Heart left ventricle (tissue), 16 donors: ENCODE results near the gene PSMD13. TPM values are rescaled to one million over a fixed set of nuclear protein-coding genes. Genes with fewer than 3 reads are reported as not detected.

Source experiments
- ATAC-seq, 4 donors: fragments of 200-7000 bp; cut with Tn5 transposase; one replicate each; pipeline ENCODE4 v1.9.1; 2020 to 2022; ENCODE audit warnings: moderate library complexity in 4 of 4, mild to moderate bottlenecking in 3 of 4, moderate number of reproducible peaks in 1 of 4
- DNase-seq, 5 donors: peaks; one replicate each; pipeline ENCODE4 v3.0.0-alpha.2; 2020
- H3K27ac ChIP-seq, 12 donors: fragments of 200-600 bp; sonication (generic) in 4 of 12; one replicate each; pipeline versions ENCODE4 v1.5.0 to v1.8.0; 2016 to 2022; ENCODE audit warnings: mild to moderate bottlenecking in 2 of 12
- H3K27me3 ChIP-seq, 9 donors: fragments of 200-600 bp; sonication (generic) in 2 of 9; one replicate each; pipeline versions ENCODE4 v1.5.1 to v1.8.0; 2016 to 2022; ENCODE audit warnings: mild to moderate bottlenecking in 3 of 9
- H3K36me3 ChIP-seq, 9 donors: fragments of 200-600 bp; sonication (generic) in 2 of 9; one replicate each; pipeline versions ENCODE4 v1.5.0 to v1.8.0; 2018 to 2022; ENCODE audit warnings: mild to moderate bottlenecking in 2 of 9
- H3K4me1 ChIP-seq, 12 donors: fragments of 200-600 bp; sonication (generic) in 4 of 12; one replicate each; pipeline versions ENCODE4 v1.5.0 to v1.8.0; 2016 to 2022; ENCODE audit warnings: mild to moderate bottlenecking in 3 of 12
- H3K4me3 ChIP-seq, 12 donors: fragments of 200-600 bp; sonication (generic) in 4 of 12; one replicate each; pipeline versions ENCODE4 v1.5.0 to v1.8.0; 2017 to 2022; ENCODE audit warnings: mild to moderate bottlenecking in 9 of 12, moderate library complexity in 4 of 12
- H3K9me3 ChIP-seq, 12 donors: fragments of 200-600 bp; sonication (generic) in 4 of 12; one replicate each; pipeline versions ENCODE4 v1.5.0 to v1.8.0; 2016 to 2022; ENCODE audit warnings: mild to moderate bottlenecking in 1 of 12
- CTCF ChIP-seq, 12 donors: fragments of 200-600 bp; sonication (generic) in 4 of 12; IDR thresholded peaks; one replicate each; pipeline versions ENCODE4 v1.5.0 to v1.8.0; 2018 to 2022; ENCODE audit warnings: antibody characterized with exemption in 12 of 12, mild to moderate bottlenecking in 5 of 12
- POLR2A ChIP-seq, 2 donors: fragments of 450-650 bp; IDR thresholded peaks; one replicate each; pipeline ENCODE4 v1.6.1; 2017; ENCODE audit warnings: antibody characterized with exemption in 2 of 2, mild to moderate bottlenecking in 2 of 2, moderate library complexity in 2 of 2
- WGBS, 4 donors: extraction: QIAGEN DNeasy Blood & Tissue Kit in 2 of 4; methylation state at CpG; one replicate each; pipeline versions ENCODE4 v1.1.5 to v1.1.7; 2013 to 2018; 5-methylcytosine and 5-hydroxymethylcytosine counted together
- intact Hi-C, 10 donors: fragments of 100-400 bp; cut with DNase I; formaldehyde crosslinking; loops; one replicate each; pipeline versions ENCODE4 v1.11.1 to v1.14.2; 2022
- polyA plus RNA-seq, 2 donors: library from polyadenylated mRNA; stranded (reverse); fragments of 200-250 nt; gene quantifications; one replicate each; pipeline ENCODE4 v1.2.3, GENCODE V29; 2013
- total RNA-seq, 9 donors: library from RNA; depleted of rRNA in 2 of 9; stranded (reverse); fragments of >200 nt in 2 of 9; fragmentation: NEBNext Ultra II Directional in 3 of 9; extraction: Animal tissue kit (Norgen Biotek cat#: 25700) in 3 of 9; gene quantifications; one replicate each; pipeline versions ENCODE4 v1.1.0 to v1.2.4, GENCODE V29; 2016 to 2023
- donor health status: ischemic (EF 13 %, LVEDD 7.1; RV severe dilation, severe dysfunction).
- donor health status: healthy with polysubstance abuse.
- donor health status: DM: no; HTN: yes; CAD: no.
- donor health status: DM: no; HTN: no; CAD: no.
- donor health status: ischemic (EF 25% LVEDD 6.9; RV normal size, moderate dysfunction).
- donor health status: ischemic (EF 25% LVEDD 5.7; RV mildly dilated, moderate dysfunction).
- donor health status: healthy.
- donor health status: DM: yes; HTN: yes; CAD: no.
- donor health status: ischemic (EF 35%, LVEDD 5.7; RV mildly dilated, moderate dysfunction).
- donor health status: nonischemic (EF 11% LVEDD 7.7; RV severe dilation, severe dysfunction).
- donor health status: DM: yes; HTN: yes; CAD: no.
- donor health status: PGD.
- donor health status: ischemic (EF 29% LVEDD 5.4; RV normal size, mild dysfunction).
- donor health status: nonischemic (EF 23%, LVEDD 6.1; RV moderate dilation, normal function).

The PSMD13 gene
- total and polyA plus RNA-seq, 11 donors, result 75.1 to 140 (median 89.5) TPM

- no peak for DNase-seq
- Histone ChIP-seq H3K4me3 (no peak overlapping the region), H3K36me3 (peaks cover 0 to 33% (median 3%) of the 10 kb centered on the region in 9 donors), H3K27ac (no peak overlapping the region), H3K9me3 (no peaks in the 10 kb centered on the region), H3K27me3 (no peaks in the 10 kb centered on the region), H3K4me1 (peaks cover 0 to 14% (median 0%) of the 10 kb centered on the region in 12 donors)
- intact Hi-C loops, result no loop called here
- 91 to 94% (median 94%) methylated on average over 10 of the region's 10 CpGs for whole genome bisulfite sequencing, 4 donors
- no peak for TF ChIP-seq POLR2A (IDR thresholded peaks at IDR 0.05)
- no peak for TF ChIP-seq CTCF (IDR thresholded peaks at IDR 0.05)
- ATAC-seq, result no peak
Observed at GRCh38 chr11:225734-226453, 10.9 kb upstream of the PSMD13 start.

GRCh38 chr11:227824-228379 lies 8.9 kb upstream of the PSMD13 start:
- Histone ChIP-seq H3K27me3 (no peaks in the 10 kb centered on the region), H3K27ac (no peak overlapping the region), H3K9me3 (no peaks in the 10 kb centered on the region), H3K4me3 (no peak overlapping the region), H3K4me1 (peaks cover 0 to 8% (median 0%) of the 10 kb centered on the region in 12 donors), H3K36me3 (peaks cover 0 to 28% (median 4%) of the 10 kb centered on the region in 9 donors)
- TF ChIP-seq CTCF (IDR thresholded peaks at IDR 0.05) (no peak), POLR2A (IDR thresholded peaks at IDR 0.05) (no peak)
- intact Hi-C loops, result no loop called here
- 70 to 85% (median 74%) methylated on average over 6 of the region's 6 CpGs for WGBS, 4 donors
- no peak for DNase-seq
- no peak for ATAC-seq

GRCh38 chr11:230431-230830 lies 6.3 kb upstream of the PSMD13 start:
- intact Hi-C loops, result no loop called here
- no peak overlapping the region for H3K4me3 ChIP-seq
- H3K27ac ChIP-seq, result no peak overlapping the region
- peaks cover 0 to 9% (median 6%) of the 10 kb centered on the region in 12 donors for H3K4me1 ChIP-seq
- no peak for ATAC-seq
- no peaks in the 10 kb centered on the region for H3K9me3 ChIP-seq
- 91 to 97% (median 94%) methylated on average over 10 of the region's 10 CpGs for WGBS, 4 donors
- no peaks in the 10 kb centered on the region for H3K27me3 ChIP-seq
- DNase-seq, result no peak
- H3K36me3 ChIP-seq, result peaks cover 0 to 28% (median 4%) of the 10 kb centered on the region in 9 donors
- TF ChIP-seq CTCF (IDR thresholded peaks at IDR 0.05) (no peak), POLR2A (IDR thresholded peaks at IDR 0.05) (no peak)

GRCh38 chr11:232783-233565 lies 3.8 kb upstream of the PSMD13 start:
- Histone ChIP-seq H3K9me3 (no peaks in the 10 kb centered on the region), H3K4me1 (peaks cover 5 to 21% (median 16%) of the 10 kb centered on the region in 12 donors), H3K36me3 (peaks cover 0 to 28% (median 4%) of the 10 kb centered on the region in 9 donors), H3K27ac (no peak overlapping the region), H3K27me3 (no peaks in the 10 kb centered on the region), H3K4me3 (no peak overlapping the region)
- DNase-seq (no peak), ATAC-seq (no peak)
- 90 to 93% (median 91%) methylated on average over 20 of the region's 20 CpGs for WGBS, 4 donors
- intact Hi-C loops, result no loop called here
- TF ChIP-seq CTCF (IDR thresholded peaks at IDR 0.05) (no peak), POLR2A (IDR thresholded peaks at IDR 0.05) (no peak)
